T-helper 1 cell treated with Interleukin-12 subunit alpha and Interleukin-12 subunit beta and Interleukin-4 antibody, amounts not matched to agents 30 ng/mL and 1 ng/mL, for 36 hours (primary cell): Measurements from ENCODE around the gene YIPF5. TPM values are rescaled to one million over a fixed set of nuclear protein-coding genes. Genes with fewer than 3 reads are reported as not detected.

Experiments used
- intact Hi-C: fragments of 100-400 bp; cut with micrococcal nuclease; formaldehyde crosslinking; loops from one replicate; pipeline ENCODE4 v1.15.1; 2024
- total RNA-seq: library from RNA; stranded (reverse); gene quantifications from 2 replicates; pipeline ENCODE4 v1.2.3, GENCODE V29; 2022

YIPF5 gene
- total RNA-seq, 1 donor from 2014 or later = 49.4 TPM

- intact Hi-C loops = loop anchor here (1.0 to 10.0 kb wide), 5 partner anchors 17 to 1833 kb away; partner anchors contain the start of genes KCTD16 and YIPF5
Observed at GRCh38 chr5:144187699-144188294, 17.3 kb upstream of the YIPF5 start.

GRCh38 chr5:144183254-144183889 lies 12.9 kb upstream of the YIPF5 start:
- intact Hi-C loops = loop anchor here (1.0 to 10.0 kb wide), 5 partner anchors 13 to 1829 kb away; partner anchors contain the start of genes KCTD16 and YIPF5

- intact Hi-C loops = no loop called here
Observed at GRCh38 chr5:144179226-144179625, 8.8 kb upstream of the YIPF5 start.

GRCh38 chr5:144177548-144177947 lies 7.1 kb upstream of the YIPF5 start:
- intact Hi-C loops = no loop called here

GRCh38 chr5:144173766-144174165 lies 3.3 kb upstream of the YIPF5 start:
- intact Hi-C loops = loop anchor here (5.0 kb wide), 3 partner anchors 566 to 951 kb away; no protein-coding TSS in a partner anchor

GRCh38 chr5:144169904-144170275 lies 569 bp downstream of the YIPF5 start:
- intact Hi-C loops = loop anchor here (1.0 to 5.0 kb wide), 14 partner anchors 13 to 1573 kb away; partner anchors contain the start of gene ARHGAP26

GRCh38 chr5:144167998-144168397 lies 2.5 kb downstream of the YIPF5 start:
- intact Hi-C loops = no loop called here

GRCh38 chr5:144166696-144167095 lies 3.8 kb downstream of the YIPF5 start:
- intact Hi-C loops = no loop called here

GRCh38 chr5:144162686-144163085 lies 7.8 kb downstream of the YIPF5 start:
- intact Hi-C loops = no loop called here

GRCh38 chr5:144156767-144157171 lies 13.7 kb downstream of the YIPF5 start:
- intact Hi-C loops = loop anchor here (5.0 kb wide), 1 partner anchor 36 kb away; no protein-coding TSS in a partner anchor

- intact Hi-C loops = no loop called here
Observed at GRCh38 chr5:144151026-144151425, 19.4 kb downstream of the YIPF5 start.

GRCh38 chr5:144144956-144145751 lies 25.3 kb downstream of the YIPF5 start:
- intact Hi-C loops = no loop called here

- intact Hi-C loops = loop anchor here (2.0 kb wide), 1 partner anchor 39 kb away; no protein-coding TSS in a partner anchor
Observed at GRCh38 chr5:144143625-144144024, 26.8 kb downstream of the YIPF5 start.

- intact Hi-C loops = loop anchor here (2.0 kb wide), 1 partner anchor 40 kb away; no protein-coding TSS in a partner anchor
Observed at GRCh38 chr5:144142824-144143162, 27.7 kb downstream of the YIPF5 start.

GRCh38 chr5:144142139-144142823 lies 28.2 kb downstream of the YIPF5 start:
- intact Hi-C loops = loop anchor here (2.0 kb wide), 1 partner anchor 41 kb away; no protein-coding TSS in a partner anchor

- intact Hi-C loops = no loop called here
Observed at GRCh38 chr5:144141585-144141984, 28.9 kb downstream of the YIPF5 start.

- intact Hi-C loops = no loop called here
Observed at GRCh38 chr5:144139586-144139985, 30.9 kb downstream of the YIPF5 start.

GRCh38 chr5:144135113-144135762 lies 35.2 kb downstream of the YIPF5 start:
- intact Hi-C loops = no loop called here

GRCh38 chr5:144134194-144134826 lies 36.1 kb downstream of the YIPF5 start:
- intact Hi-C loops = no loop called here

- intact Hi-C loops = no loop called here
Observed at GRCh38 chr5:144133050-144133633, 37.3 kb downstream of the YIPF5 start.
